ENCODE results near the gene LAMA2. TPM values are rescaled to one million over a fixed set of nuclear protein-coding genes. Genes with fewer than 3 reads are reported as not detected.

LAMA2 gene
- total RNA-seq, 1 donor from 2014 or later, result 0.27 TPM

GRCh38 chr6:129269891-129270290, 387.0 kb downstream of the LAMA2 start:
- Mint-ChIP-seq H3K9me3 (no peaks in the 10 kb centered on the region), H3K4me1 (no peaks in the 10 kb centered on the region), H3K4me3 (no peak overlapping the region), H3K27ac (no peak overlapping the region), H3K27me3 (no peaks in the 10 kb centered on the region), H3K36me3 (ENCODE audit: low read depth) (no peaks in the 10 kb centered on the region)
- intact Hi-C loops (cut with micrococcal nuclease), result no loop called here
- ATAC-seq (ENCODE audit: low read depth) (no peak), DNase-seq (no peak)
- TF ChIP-seq, protein P1, sequence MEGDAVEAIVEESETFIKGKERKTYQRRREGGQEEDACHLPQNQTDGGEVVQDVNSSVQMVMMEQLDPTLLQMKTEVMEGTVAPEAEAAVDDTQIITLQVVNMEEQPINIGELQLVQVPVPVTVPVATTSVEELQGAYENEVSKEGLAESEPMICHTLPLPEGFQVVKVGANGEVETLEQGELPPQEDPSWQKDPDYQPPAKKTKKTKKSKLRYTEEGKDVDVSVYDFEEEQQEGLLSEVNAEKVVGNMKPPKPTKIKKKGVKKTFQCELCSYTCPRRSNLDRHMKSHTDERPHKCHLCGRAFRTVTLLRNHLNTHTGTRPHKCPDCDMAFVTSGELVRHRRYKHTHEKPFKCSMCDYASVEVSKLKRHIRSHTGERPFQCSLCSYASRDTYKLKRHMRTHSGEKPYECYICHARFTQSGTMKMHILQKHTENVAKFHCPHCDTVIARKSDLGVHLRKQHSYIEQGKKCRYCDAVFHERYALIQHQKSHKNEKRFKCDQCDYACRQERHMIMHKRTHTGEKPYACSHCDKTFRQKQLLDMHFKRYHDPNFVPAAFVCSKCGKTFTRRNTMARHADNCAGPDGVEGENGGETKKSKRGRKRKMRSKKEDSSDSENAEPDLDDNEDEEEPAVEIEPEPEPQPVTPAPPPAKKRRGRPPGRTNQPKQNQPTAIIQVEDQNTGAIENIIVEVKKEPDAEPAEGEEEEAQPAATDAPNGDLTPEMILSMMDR (IDR thresholded peaks at IDR 0.05), result no peak
- ChIA-PET CTCF (interaction anchor here (0.7 kb wide), 1 partner anchor 9 kb away, joined by 3 read pairs; no protein-coding TSS in a partner anchor), POLR2A (no interaction called here)

- H3K27ac Mint-ChIP-seq, result no peak overlapping the region
- no peaks in the 10 kb centered on the region for H3K36me3 Mint-ChIP-seq (ENCODE audit: low read depth)
- TF ChIP-seq, protein P1 (IDR thresholded peaks at IDR 0.05), result no peak
- no peaks in the 10 kb centered on the region for H3K4me1 Mint-ChIP-seq
- DNase-seq (no peak), ATAC-seq (ENCODE audit: low read depth) (no peak)
- ChIA-PET POLR2A (no interaction called here), CTCF (no interaction called here)
- no peak overlapping the region for H3K4me3 Mint-ChIP-seq
- intact Hi-C loops (cut with micrococcal nuclease), result no loop called here
- no peaks in the 10 kb centered on the region for H3K27me3 Mint-ChIP-seq
- no peaks in the 10 kb centered on the region for H3K9me3 Mint-ChIP-seq
These were observed 387.5 kb downstream of the LAMA2 start for GRCh38 chr6:129270450-129270849.

GRCh38 chr6:129273161-129273560, 390.2 kb downstream of the LAMA2 start:
- no peaks in the 10 kb centered on the region for H3K4me1 Mint-ChIP-seq
- H3K27me3 Mint-ChIP-seq, result no peaks in the 10 kb centered on the region
- ChIA-PET POLR2A (no interaction called here), CTCF (no interaction called here)
- ATAC-seq (ENCODE audit: low read depth) (no peak), DNase-seq (no peak)
- intact Hi-C loops (cut with micrococcal nuclease), result no loop called here
- H3K9me3 Mint-ChIP-seq, result no peaks in the 10 kb centered on the region
- H3K36me3 Mint-ChIP-seq (ENCODE audit: low read depth), result no peaks in the 10 kb centered on the region
- H3K4me3 Mint-ChIP-seq, result no peak overlapping the region
- TF ChIP-seq, protein P1 (IDR thresholded peaks at IDR 0.05), result no peak
- H3K27ac Mint-ChIP-seq, result no peak overlapping the region

GRCh38 chr6:129276461-129276860, 393.5 kb downstream of the LAMA2 start:
- no peak overlapping the region for H3K4me3 Mint-ChIP-seq
- H3K9me3 Mint-ChIP-seq, result no peaks in the 10 kb centered on the region
- ATAC-seq (ENCODE audit: low read depth) (no peak), DNase-seq (no peak)
- no peaks in the 10 kb centered on the region for H3K27me3 Mint-ChIP-seq
- H3K27ac Mint-ChIP-seq, result no peak overlapping the region
- no peaks in the 10 kb centered on the region for H3K4me1 Mint-ChIP-seq
- CTCF ChIA-PET, result no interaction called here
- POLR2A ChIA-PET, result no interaction called here
- TF ChIP-seq, protein P1 (IDR thresholded peaks at IDR 0.05), result no peak
- no peaks in the 10 kb centered on the region for H3K36me3 Mint-ChIP-seq (ENCODE audit: low read depth)
- intact Hi-C loops (cut with micrococcal nuclease), result no loop called here

DNA sequence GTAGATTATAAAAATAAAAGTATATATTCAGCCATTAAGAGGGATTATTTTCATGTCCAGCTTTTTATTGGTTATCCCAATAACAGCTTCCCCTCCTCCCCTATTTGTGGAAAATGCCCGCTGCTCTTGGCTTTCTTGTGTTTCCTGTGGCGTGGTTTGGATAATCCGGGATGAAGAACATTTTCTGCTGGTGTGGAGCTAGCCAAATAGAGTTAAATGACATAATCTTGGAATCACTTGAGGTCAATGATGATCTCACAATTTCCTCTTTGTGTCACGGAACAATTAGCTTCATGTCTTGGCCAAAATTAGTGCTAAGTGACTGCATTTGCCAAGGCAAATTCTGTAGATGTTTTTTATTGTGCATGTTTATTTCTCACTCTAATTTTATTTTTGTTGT, 394.0 kb downstream of the LAMA2 start:
- no peaks in the 10 kb centered on the region for H3K9me3 Mint-ChIP-seq
- ChIA-PET POLR2A (no interaction called here), CTCF (no interaction called here)
- H3K27ac Mint-ChIP-seq, result no peak overlapping the region
- H3K27me3 Mint-ChIP-seq, result no peaks in the 10 kb centered on the region
- ATAC-seq (ENCODE audit: low read depth) (no peak), DNase-seq (no peak)
- TF ChIP-seq, protein P1 (IDR thresholded peaks at IDR 0.05), result no peak
- intact Hi-C loops (cut with micrococcal nuclease), result no loop called here
- no peaks in the 10 kb centered on the region for H3K36me3 Mint-ChIP-seq (ENCODE audit: low read depth)
- H3K4me3 Mint-ChIP-seq, result no peak overlapping the region
- H3K4me1 Mint-ChIP-seq, result no peaks in the 10 kb centered on the region
